Stimulated activated CD4-positive, alpha-beta T cell treated with anti-CD3 and anti-CD28 coated beads, Interleukin-1b, Interleukin-23, amount 100 ng/mL, for 24 hours (primary cell): ENCODE data around the gene NOC2L.

ENCODE experiments used
- DNase-seq, 4 experiments: peaks; one replicate each; pipeline ENCODE4 v3.0.0-alpha.2; 2020; ENCODE audit warnings: low read depth in 4 of 4, low spot score in 1 of 4

Gene NOC2L

DNA sequence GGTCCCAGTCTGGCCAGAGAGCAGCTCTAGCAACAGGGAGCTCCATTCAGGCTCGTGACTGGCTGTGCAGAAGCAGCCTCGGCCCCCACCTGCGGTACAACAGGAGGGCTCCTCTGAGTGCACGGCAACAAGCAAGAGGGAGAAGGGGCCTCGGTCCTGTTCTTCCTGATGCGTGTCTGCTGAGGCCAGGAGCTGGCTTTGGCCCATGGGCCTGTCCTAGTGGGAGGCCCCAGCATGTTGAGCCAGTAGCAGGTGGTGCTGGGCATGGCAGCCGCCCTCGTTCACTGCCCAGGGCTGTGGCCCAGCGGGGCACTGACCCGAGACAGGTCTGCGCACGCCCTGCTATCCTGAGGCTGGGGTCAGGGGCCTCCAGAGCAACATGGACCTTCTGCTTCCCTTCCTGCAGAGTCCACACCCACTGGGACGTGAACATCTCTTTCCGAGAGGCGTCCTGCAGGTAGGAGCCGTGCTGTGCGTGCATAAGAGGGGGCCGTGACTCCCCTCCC is 28.4 kb downstream of the NOC2L start:
- DNase-seq: no peak

DNA sequence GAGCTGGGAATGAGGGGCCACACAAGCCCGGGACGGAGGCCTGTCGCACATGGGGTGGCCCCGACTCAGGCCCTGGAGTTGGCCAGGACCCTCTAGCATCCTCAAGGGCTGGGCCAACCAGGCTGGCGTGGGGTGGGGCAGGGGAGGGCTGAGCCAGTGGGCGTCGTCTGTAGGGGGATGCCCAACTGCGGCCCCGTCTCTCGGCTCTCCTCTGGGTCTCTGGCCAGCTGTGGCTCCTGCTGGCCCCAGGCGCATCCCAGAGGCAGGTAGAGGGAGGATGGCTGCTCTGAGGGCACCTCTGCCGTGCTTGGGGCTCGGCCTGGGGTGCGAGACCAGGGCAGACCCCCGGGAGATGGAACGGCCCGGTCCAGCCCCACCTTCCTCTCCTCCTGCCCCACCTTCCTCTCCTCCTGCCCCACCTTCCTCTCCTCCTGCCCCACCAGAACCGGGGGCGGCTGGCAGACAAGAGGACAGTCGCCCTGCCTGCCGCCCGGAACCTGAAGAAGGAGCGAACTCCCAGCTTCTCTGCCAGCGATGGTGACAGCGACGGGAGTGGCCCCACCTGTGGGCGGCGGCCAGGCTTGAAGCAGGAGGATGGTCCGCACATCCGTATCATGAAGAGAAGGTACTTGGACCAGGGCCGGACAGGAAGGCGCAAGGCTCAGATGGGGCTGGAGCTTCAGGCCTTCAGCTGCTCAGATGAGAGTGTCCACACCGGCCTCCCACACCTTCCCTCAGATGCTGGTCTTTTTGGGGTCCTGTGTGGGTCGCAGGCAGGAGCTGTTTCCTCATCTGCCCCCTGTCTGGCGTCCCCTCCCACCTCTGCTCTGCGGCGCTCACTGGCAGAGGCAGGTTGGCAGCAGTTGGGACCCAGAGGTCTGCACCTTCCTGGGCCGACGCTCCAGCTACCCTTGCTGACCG is 29.1 kb downstream of the NOC2L start:
- DNase-seq: no peak

DNA sequence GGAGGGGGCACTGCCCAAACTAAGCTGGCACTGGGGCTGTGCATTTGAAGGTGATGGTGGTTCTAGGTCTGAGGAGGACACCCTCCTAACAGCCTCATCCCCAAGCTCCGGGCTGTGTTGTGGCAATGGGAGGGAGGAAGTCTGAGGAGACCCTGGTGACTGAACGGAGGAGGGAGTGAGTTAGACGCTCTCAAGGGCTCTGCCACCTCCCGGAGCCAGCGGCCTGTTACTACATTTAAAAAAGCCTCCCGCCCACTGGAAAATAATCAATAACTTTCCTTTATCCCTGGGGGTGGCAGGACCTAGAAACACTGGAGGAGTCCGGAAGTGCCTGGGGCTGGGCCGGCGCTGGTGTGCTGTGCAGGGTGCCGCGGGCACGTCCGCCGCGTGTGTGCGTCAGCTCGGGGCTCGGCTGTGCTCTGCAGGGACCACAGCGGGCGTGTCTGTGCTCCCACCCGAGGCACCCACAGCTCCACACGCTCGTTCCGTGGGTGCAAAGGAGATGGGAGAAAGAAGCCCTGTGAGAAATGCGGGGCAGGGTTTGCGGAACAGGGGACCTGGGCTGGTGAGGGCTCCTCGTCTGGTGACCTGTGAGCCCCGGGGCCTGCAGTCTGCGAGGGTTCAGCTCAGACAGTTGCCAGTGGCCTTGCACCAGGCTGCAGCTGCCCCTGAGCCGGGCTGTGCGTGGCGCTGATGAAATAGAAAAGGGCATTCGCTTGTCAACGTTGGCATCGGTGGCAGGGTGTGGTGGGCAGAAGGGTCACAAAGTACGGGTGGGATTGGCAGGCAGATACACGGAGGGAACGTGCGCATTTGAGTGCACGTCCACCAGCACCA is 30.0 kb downstream of the NOC2L start:
- no peak for DNase-seq

DNA sequence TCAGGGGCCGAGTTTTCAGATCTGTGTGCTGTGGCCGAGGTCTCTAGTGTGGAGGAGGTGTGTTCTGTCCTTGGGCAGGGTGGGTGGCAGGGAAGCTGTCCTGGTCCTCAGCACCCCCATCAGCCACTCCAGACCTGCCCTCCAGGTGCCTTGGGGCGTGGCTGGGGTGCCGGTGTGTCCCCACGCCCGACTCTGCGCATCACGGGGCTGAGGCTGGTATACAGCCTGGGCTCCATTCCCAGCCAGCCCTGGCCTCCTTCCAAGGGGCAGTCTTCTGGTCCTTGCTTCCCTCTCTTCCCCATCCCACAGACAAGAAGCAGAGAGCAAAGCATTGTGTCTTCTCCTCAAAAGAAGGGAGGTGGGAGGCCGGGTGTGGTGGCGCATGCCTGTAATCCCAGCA is 31.3 kb downstream of the NOC2L start:
- no peak for DNase-seq

DNA sequence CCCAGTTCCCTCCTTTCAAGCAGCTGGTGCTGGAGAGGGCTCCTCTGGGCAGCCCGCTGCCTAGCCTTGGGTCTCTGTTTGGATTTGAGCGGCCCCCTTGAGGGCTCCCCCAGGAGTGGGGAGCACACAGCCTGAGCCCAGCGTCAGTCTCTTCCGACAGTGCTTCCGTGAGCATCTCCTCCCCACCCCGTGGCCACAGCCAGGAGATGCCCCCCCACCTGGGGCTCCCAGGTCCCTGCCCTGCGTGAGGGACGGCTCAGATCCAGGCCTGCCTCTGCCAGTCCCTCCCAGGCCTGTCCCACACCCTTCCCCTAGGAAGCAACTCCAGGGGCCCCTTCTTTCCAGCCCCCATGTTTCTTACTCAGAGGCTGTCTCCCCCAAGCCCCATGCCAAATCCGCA is 31.8 kb downstream of the NOC2L start:
- no peak for DNase-seq

DNA sequence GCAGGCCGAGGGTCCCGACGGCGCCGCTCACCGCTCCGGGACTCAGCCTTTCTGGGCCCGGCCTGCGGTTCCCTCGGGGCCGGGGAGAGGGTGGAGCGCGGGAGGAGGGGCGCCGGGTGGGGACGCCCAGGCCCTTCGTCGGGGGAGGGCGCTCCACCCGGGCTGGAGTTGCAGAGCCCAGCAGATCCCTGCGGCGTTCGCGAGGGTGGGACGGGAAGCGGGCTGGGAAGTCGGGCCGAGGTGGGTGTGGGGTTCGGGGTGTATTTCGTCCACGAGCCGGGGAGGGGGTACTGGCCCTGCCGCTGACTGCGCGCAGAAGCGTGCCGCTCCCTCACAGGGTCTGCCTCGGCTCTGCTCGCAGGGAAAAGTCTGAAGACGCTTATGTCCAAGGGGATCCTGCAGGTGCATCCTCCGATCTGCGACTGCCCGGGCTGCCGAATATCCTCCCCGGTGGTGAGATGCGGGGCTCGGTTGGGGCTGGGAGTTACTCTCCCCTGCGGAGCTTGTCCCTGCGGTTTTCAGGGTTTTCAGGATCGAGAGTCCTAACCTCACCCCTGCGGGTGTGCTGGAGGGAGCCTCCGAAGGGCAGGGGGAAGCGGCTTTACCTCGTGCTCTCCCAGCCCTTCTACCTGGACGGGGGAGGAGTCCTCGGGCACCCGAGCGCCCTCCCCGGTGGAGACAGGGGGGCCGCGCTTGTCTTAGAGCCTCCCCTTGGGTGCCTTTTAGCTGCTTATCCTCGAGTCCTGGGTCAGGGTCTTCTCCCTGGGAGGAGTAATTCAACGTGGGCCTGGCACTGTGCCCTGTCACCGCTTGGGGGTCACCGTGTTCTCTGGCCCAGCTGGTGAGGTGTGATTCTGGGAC is 33.3 kb downstream of the NOC2L start:
- no peak for DNase-seq

DNA sequence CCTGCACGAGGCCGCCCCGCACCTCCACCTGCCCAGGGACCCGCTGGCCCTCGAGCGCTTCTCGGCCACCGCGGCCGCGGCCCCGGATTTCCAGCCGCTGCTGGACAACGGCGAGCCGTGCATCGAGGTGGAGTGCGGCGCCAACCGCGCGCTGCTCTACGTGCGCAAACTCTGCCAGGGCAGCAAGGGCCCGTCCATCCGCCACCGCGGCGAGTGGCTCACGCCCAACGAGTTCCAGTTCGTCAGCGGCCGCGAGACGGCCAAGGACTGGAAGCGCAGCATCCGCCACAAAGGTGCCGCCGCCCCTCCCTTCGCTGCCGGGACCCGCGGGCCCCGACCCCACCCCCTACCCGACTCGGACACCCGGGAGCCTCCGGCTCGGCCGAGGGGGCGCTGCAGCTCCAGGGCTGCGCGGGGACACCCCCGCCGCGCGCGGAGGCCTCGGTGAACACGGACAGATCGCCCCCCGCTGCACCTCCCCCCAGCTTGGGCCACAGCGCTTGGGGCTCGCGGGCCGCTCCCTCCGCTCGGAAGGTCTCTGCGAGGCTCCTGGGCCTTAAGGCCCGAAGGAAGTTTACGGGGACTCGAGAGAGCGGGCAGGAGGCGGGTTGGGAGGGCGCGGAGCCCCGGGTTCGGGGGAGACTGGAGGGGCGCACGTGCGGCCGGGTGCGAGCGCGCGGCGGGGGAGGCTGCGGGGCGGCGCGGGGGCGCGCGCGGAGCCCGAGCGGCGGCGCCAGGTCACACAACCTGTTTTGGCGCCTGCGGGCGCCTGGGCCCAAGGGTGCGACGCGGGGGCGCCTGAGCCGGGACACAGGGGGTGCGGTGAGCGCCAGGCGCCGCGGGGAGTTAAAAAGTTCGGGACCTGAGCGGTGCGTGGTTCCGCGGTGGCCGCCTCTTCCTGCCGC is 34.1 kb downstream of the NOC2L start:
- no peak for DNase-seq

DNA sequence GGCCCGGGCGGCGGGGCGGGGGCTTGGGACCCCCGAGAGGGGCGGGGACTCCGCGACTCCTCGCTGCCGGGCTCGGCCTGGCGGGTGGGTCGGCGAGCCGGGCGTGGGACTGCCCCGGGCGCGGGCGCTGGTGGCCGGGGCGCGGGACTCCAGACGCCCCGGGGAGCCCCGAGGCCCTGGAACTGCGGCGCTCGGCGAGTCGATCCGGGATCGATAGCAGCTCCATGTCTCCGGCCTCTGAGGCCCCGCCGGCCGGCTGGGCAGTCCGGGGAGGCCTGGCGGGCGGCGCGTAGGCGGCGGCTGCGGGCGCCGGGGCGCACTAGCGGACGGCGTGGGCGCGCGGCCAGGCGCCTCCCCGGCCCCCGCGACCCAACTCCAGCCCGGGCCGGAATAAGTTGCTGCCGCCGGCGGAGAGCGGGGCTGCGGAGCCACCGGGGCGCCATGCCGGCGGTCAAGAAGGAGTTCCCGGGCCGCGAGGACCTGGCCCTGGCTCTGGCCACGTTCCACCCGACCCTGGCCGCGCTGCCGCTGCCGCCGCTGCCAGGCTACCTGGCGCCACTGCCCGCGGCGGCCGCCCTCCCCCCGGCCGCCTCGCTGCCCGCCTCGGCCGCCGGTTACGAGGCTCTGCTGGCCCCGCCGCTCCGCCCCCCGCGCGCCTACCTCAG is 34.9 kb downstream of the NOC2L start:
- no peak for DNase-seq

DNA sequence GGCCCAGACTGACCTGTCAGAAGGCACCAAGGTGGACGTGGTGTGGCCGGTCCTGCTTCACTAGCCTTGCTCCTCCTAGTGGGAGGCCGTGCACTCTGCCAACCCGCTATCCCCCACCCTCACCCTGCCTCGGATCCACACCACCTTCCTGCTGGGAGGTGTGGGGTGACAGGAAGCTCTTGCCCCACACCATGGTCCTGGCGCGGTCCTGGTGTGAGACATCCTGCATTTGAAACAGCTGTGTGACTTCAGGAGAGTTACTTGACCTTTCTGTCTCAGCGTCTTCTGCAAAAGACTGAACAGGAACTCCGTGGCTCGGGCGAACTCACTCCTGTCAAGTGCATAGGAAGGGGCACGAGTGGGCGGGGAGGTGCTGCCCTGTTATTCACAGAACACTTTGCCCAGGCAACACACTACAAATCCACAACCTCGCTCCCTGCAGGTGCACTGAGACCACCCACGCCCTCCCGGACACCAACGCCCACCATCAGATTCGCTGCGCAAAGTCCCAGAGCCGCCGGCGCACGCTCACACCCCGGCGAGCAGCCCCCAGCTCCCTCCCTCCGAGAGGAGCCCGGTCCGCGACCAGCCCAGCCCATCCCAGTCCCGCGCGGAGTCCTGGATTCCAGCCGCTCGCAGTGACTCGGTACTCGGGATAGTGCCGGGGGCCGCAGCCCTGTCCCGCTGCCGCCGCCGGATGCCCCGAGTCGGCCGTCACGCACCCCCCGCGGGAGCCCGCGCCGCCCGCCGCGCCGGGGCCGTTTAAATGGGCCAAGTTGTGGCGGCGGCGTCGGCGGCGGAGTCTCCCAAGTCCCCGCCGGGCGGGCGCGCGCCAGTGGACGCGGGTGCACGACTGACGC is 35.7 kb downstream of the NOC2L start, which contains the start of gene SAMD11:
TSS of gene SAMD11 (plus strand) at position 793 of the 860 bp plus-strand sequence. CDS start 509 bp downstream, outside the sequence.
- peak in 1 of 4 experiments; percentile 47 for DNase-seq

DNA sequence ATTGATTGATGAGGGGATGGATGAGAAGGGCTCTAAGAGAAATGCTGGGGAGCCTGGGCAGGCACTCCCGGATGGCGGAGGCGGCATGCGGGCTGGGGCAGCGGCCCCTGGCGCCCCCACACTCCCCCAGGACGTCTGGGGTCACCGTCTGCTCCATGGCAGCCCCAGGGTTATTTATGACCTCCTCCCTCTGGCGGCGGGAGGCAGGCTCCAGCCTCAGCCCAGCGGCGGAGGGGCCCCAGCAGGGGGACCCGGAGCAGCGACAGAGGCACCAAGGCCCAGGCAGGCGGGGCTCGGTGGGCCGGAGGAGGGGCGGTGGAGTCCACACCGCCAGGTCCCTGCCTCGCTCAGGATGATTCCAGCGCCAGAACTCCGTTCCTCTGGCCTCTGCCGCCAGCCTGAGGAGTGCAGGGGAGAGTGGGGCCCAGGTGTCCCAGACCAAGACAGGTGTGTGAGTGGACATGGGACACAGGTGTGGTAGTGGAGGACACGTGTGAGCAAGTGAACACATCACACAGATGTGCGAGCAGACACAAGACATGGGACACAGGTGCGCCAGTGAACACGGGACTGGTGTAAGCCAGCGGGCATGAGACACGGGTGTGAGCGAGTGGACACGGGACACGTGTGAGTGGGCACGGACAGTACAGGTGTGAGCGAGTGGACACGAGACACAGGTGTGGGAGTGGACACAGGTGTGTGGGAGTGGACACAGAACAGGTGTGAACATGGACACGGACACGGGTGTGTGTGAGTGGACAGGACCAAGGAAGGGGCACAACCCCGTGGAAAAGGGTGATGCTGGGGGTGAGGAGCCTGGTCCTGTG is 37.8 kb downstream of the NOC2L start:
- DNase-seq: no peak

DNA sequence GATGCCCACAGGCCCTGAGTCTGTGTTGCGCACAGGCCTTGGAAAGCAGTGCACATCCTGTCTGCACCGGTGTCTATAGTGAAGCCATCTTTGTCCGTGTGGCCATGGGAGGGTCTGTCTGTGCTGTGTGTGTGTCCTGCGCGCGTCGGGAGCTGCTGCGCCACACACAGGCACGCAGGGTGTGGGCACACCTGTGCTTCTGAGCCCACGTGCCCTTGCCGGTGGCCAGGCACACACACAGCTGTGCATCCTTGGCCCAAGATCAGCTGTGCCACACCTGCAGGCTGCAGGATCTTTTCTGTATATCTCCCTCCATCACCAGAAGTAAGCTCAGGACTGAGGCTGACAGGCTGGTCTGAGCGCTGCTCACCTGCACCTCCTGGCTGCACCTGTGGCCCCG is 38.5 kb downstream of the NOC2L start:
- no peak for DNase-seq

DNA sequence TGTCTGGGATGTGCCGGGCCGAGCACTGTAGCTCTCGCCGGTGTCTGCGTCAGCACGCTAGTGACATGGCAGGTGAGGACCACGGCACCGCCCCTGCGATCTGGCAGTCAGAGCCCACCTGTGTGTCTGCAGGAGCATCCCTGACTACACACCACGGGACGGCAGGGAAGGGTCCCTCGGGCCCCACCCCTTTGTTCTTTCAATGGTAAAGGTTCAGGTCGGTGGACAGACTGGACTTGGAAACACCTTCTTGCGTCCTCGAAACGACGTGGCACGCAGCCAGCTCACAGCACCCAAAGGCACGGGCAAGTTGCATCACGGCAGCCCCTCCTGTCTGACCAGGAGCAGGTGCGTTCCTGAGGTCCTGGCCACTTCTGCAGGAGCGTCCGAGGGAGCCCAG is 39.0 kb downstream of the NOC2L start:
- DNase-seq: no peak

DNA sequence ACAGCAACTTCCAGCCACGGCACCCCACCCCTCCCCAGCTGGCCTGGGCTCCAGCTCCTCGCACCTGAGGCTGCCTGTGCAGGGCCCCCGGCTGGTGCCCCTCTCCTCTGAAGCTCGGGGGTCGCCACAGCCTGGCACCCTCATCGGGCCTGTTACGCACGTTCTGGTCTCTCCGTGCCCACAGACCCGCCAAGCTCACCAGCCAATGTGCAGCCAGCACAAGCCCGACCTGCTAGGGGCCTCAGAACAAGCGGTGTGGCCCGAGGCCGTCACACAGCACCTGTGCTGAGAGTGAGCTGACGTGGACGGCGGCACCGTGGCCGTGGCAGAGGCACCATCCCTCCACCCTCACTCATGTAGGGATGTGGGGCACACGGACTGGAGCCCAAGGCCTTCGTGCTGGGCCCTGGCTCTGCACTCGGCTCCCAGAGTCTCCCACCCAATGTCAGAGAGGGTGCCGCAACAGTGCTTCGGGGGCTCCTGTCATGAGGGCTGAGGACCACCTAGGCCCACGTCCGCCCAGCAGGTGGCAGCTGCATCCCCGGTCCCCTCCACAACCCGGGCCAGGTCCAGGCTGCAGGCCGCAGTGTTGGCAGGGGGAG is 39.7 kb downstream of the NOC2L start:
- DNase-seq: no peak

DNA sequence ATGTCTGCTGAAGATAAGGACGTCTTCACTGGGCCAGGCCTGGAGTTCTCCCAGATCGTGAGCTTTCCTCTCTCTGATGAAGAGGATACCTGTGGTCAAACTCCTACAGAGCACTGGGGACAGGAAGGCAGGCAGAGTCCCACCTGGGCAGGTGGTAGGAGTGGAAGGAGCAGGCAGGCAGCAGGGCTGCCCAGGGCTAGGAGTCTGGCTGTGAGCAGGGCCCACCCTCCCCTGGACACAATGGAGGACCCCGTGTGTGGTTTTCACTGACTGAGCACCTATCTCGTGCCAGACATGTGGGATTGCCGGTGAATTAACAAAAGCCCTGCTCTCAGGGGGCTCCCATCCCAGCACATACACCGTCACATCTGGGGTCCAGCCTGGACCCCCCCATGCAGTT is 40.2 kb downstream of the NOC2L start:
- no peak for DNase-seq

DNA sequence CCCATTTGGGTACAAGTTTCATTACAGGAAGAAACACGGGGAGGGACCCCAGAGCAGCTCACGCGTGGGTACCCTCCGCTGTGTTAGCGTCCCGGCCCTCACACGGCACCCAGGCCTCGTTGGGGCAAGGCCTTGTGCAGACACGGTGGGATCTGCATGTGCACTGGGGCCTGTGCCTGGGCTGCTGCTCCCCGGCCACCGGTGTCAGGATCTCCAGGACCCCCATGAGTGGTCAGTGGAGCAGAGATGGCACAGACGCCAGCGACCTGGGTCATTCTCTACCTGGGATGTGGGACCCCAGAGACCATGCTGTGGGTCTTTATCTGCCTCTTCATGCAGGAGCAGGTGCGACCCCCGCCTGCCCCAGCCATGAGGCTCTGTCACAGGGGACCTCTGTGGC is 40.7 kb downstream of the NOC2L start:
- DNase-seq: no peak

DNA sequence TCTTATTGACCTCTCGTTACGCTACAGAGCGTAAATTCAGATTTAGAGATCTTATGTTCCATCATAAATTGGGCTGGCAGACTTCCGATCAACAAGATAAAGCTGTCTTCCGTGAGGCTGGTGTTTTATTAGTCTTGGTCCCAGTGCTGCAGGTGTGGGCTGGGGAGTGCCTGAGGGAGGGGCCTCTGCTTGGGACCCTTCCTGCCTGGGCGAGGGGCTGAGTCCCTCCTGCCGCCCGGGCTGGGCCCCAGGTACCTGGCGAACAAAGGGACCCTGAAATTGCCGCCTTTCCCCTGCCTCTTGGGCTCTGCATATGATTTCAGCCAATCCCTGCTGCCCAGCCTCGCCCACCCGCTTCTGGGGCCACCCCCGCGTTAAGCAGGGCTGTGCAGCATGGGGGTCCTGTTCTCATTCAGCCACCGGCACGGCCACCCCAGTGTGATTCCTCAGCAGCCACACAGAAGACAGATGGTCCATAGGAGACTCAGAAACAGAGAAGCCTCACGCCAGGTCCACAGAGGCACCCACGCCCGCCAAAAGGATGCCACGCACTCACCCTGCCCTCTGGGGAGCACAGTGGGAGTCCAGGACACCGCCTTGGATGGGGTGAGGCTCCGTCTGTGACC is 41.5 kb downstream of the NOC2L start:
- no peak for DNase-seq

DNA sequence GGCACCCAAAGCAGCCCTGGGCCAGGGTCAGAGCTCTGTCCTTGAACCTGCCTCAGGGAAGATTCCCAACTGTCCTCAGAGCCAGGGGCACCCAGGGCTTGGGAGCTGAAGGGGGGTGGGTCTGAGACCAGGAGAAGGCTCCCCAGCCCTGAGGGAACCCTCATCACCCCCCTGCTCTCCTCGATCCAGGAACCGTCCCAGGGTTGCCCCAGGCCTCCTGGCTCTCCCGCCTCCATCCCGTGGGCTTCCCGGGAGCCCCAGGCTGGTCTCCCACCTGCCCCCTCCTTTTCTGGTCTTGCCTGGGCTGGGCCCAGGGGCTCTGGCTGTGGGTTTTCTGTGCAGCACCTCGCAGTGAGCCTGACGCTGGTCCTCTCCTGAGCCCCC is 42.0 kb downstream of the NOC2L start:
- DNase-seq: no peak
